ENCODE data around the gene CDH4.

The CDH4 gene

GRCh38 chr20:61621852-61622251 lies 369.8 kb downstream of the CDH4 start:
- no peak for DNase-seq (ENCODE audit: low spot score)
- no peak overlapping the region for H3K27ac ChIP-seq
- ChIA-PET CTCF (no interaction called here), POLR2A (ENCODE audit: low non-redundant PET) (no interaction called here)
- TF ChIP-seq CTCF (conservative IDR thresholded peaks at IDR 0.05; ENCODE audit: low read depth), result no peak

- H3K27ac ChIP-seq, result no peak overlapping the region
- no peak for DNase-seq (ENCODE audit: low spot score)
- POLR2A ChIA-PET (ENCODE audit: low non-redundant PET), result no interaction called here
- TF ChIP-seq CTCF (conservative IDR thresholded peaks at IDR 0.05; ENCODE audit: low read depth), result no peak
- CTCF ChIA-PET, result interaction anchor here (0.6 kb wide), 1 partner anchor 624 kb away, joined by 3 read pairs; no protein-coding TSS in a partner anchor
These were observed 371.4 kb downstream of the CDH4 start for GRCh38 chr20:61623451-61623850.

GRCh38 chr20:61625246-61625645 lies 373.2 kb downstream of the CDH4 start:
- DNase-seq (ENCODE audit: low spot score), result no peak
- no peak overlapping the region for H3K27ac ChIP-seq
- ChIA-PET POLR2A (ENCODE audit: low non-redundant PET) (no interaction called here), CTCF (no interaction called here)
- TF ChIP-seq CTCF (conservative IDR thresholded peaks at IDR 0.05; ENCODE audit: low read depth), result no peak

GRCh38 chr20:61626412-61626811 lies 374.4 kb downstream of the CDH4 start:
- CTCF ChIA-PET, result no interaction called here
- DNase-seq (ENCODE audit: low spot score), result no peak
- POLR2A ChIA-PET (ENCODE audit: low non-redundant PET), result interaction anchor here (0.6 kb wide), 1 partner anchor 17 kb away, joined by 5 read pairs; no protein-coding TSS in a partner anchor
- no peak overlapping the region for H3K27ac ChIP-seq
- no peak for TF ChIP-seq CTCF (conservative IDR thresholded peaks at IDR 0.05; ENCODE audit: low read depth)

- POLR2A ChIA-PET (ENCODE audit: low non-redundant PET), result no interaction called here
- DNase-seq (ENCODE audit: low spot score), result no peak
- CTCF ChIA-PET, result interaction anchor here (0.5 to 0.6 kb wide), 3 partner anchors 102 to 302 kb away, joined by 3 to 6 read pairs (median 3); no protein-coding TSS in a partner anchor
- TF ChIP-seq CTCF (conservative IDR thresholded peaks at IDR 0.05; ENCODE audit: low read depth), result no peak
- peak overlapping the region; percentile 66 for H3K27ac ChIP-seq
These were observed 375.8 kb downstream of the CDH4 start for GRCh38 chr20:61627791-61628415.

GRCh38 chr20:61628480-61628879 lies 376.4 kb downstream of the CDH4 start:
- peak overlapping the region; percentile 66 for H3K27ac ChIP-seq
- ChIA-PET POLR2A (ENCODE audit: low non-redundant PET) (no interaction called here), CTCF (interaction anchor here (0.6 to 1.0 kb wide), 3 partner anchors 231 to 375 kb away, joined by 3 to 6 read pairs (median 4); no protein-coding TSS in a partner anchor)
- no peak for DNase-seq (ENCODE audit: low spot score)
- TF ChIP-seq CTCF (conservative IDR thresholded peaks at IDR 0.05; ENCODE audit: low read depth), result no peak
